Mammary epithelial cell (primary cell): ENCODE results near the gene SLC29A3.

Experiments
- CTCF ChIP-seq, 2 donors: IDR thresholded peaks in 1 of 2; conservative IDR thresholded peaks in 1 of 2; 2 replicates each; pipeline ENCODE4 v1.5.1; 2011 to 2012; ENCODE audit warnings: inconsistent platforms in 2 of 2, low read length in 2 of 2, mild to moderate bottlenecking in 2 of 2, control low read depth in 1 of 2, low read depth in 1 of 2; ENCODE audit not compliant: insufficient read depth in 1 of 2; ENCODE audit errors: extremely low read depth in 1 of 2
- EZH2 ChIP-seq: IDR thresholded peaks from 2 replicates; pipeline ENCODE4 v1.6.1; 2012; ENCODE audit warnings: low read length, inconsistent platforms, borderline replicate concordance

DNA sequence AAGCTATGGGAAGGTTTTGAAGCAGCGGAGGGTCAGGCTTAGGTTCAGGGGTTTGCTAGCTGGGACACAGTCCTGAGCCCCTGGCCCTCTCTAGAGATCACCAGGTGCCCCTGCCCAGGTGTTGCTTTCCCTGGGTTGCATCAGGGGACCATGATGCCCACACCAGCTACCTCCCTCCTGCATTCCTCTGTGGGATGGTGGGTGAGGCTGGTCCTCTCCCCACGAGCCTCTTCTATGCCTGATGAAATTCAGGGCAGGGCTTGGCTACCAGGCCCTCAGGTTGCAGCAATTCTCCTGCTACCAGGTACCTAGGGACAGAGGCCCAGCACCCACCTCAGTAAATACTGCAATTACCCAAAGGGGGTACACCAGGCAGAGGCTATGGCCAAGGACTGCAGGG, 10.8 kb upstream of the SLC29A3 start:
- TF ChIP-seq CTCF (conservative IDR thresholded peaks at IDR 0.05 in 1 of 2, IDR thresholded peaks at IDR 0.05 in 1 of 2; ENCODE audit: extremely low read depth in 1 of 2, insufficient read depth in 1 of 2, low read depth in 1 of 2, low read length in 2 of 2) (no peak), EZH2 (no peak)
